Stimulated activated CD4-positive, alpha-beta T cell treated with anti-CD3 and anti-CD28 coated beads, Interleukin-12 subunit alpha, Interleukin-12 subunit beta, amount 100 ng/mL, for 4 hours (primary cell): ENCODE measurements around the gene NELFA.
"Not testable (repeated sequence)": the region's sequence is repeated elsewhere in the genome, so short reads cannot be mapped to it uniquely, and the experiment has no call there.

Source experiments
- DNase-seq: peaks from one replicate; pipeline ENCODE4 v3.0.0-alpha.2; 2020

The NELFA gene

GRCh38 chr4:1993718-1994516, 14.9 kb downstream of the NELFA start:
- not testable (repeated sequence) for DNase-seq

GRCh38 chr4:1993169-1993516, 15.6 kb downstream of the NELFA start:
- no peak for DNase-seq

- no peak for DNase-seq
These were observed 16.2 kb downstream of the NELFA start for GRCh38 chr4:1992468-1993168.

GRCh38 chr4:1991596-1992434, 17.0 kb downstream of the NELFA start:
- no peak for DNase-seq

GRCh38 chr4:1991087-1991486, 17.7 kb downstream of the NELFA start:
- DNase-seq = no peak

- DNase-seq = no peak
These were observed 18.1 kb downstream of the NELFA start for GRCh38 chr4:1990676-1991075.

GRCh38 chr4:1990348-1990645, 18.5 kb downstream of the NELFA start:
- DNase-seq = no peak

- DNase-seq = no peak
These were observed 19.0 kb downstream of the NELFA start for GRCh38 chr4:1989533-1990347.

GRCh38 chr4:1988327-1988724, 20.4 kb downstream of the NELFA start:
- no peak for DNase-seq

- no peak for DNase-seq
These were observed 20.9 kb downstream of the NELFA start for GRCh38 chr4:1987721-1988326.

GRCh38 chr4:1987296-1987695, 21.5 kb downstream of the NELFA start:
- DNase-seq = no peak

- DNase-seq = no peak
These were observed 22.1 kb downstream of the NELFA start for GRCh38 chr4:1986578-1987210.

- no peak for DNase-seq
These were observed 22.8 kb downstream of the NELFA start for GRCh38 chr4:1985780-1986577.

GRCh38 chr4:1985294-1985693, 23.5 kb downstream of the NELFA start:
- no peak for DNase-seq

- no peak for DNase-seq
These were observed 24.2 kb downstream of the NELFA start for GRCh38 chr4:1984406-1985191.

GRCh38 chr4:1983846-1984405, 24.8 kb downstream of the NELFA start:
- no peak for DNase-seq

- no peak for DNase-seq
These were observed 25.5 kb downstream of the NELFA start for GRCh38 chr4:1983053-1983845.

GRCh38 chr4:1982124-1983052, 26.4 kb downstream of the NELFA start:
- no peak for DNase-seq
